Neutrophil (primary cell): ENCODE results near the gene MIGA1.
"Not testable (repeated sequence)": the region's sequence is repeated elsewhere in the genome, so short reads cannot be mapped to it uniquely, and the experiment has no call there.

Experiments
- H3K27ac ChIP-seq: fragments of 200-600 bp; sonication (generic); 2 replicates; pipeline ENCODE4 v1.5.1; 2016; ENCODE audit warnings: mild to moderate bottlenecking, moderate library complexity
- H3K27me3 ChIP-seq: fragments of 200-600 bp; sonication (generic); 2 replicates; pipeline ENCODE4 v1.6.0; 2016; ENCODE audit warnings: mild to moderate bottlenecking
- H3K36me3 ChIP-seq: fragments of 200-600 bp; sonication (generic); 2 replicates; pipeline ENCODE4 v1.5.1; 2017
- H3K4me1 ChIP-seq, 2 experiments: fragments of 200-600 bp in 1 of 2; sonication (generic) in 1 of 2; 1 replicate in 1 of 2; 2 replicates in 1 of 2; pipeline versions ENCODE4 v1.5.1 to v1.6.1; 2013 to 2016; ENCODE audit warnings: low read depth in 1 of 2, low read length in 1 of 2, mild to moderate bottlenecking in 1 of 2, moderate library complexity in 1 of 2; ENCODE audit not compliant: control insufficient read depth in 1 of 2, insufficient read depth in 1 of 2
- H3K4me3 ChIP-seq, 2 experiments: fragments of 200-600 bp in 1 of 2; sonication (generic) in 1 of 2; 1 replicate in 1 of 2; 2 replicates in 1 of 2; pipeline ENCODE4 v1.5.1; 2013 to 2016; ENCODE audit warnings: low read depth in 1 of 2, low read length in 1 of 2, mild to moderate bottlenecking in 1 of 2, moderate library complexity in 1 of 2
- H3K9me3 ChIP-seq: fragments of 200-600 bp; sonication (generic); 2 replicates; pipeline ENCODE4 v1.5.1; 2016
- TF ChIP-seq, protein P1 (sequence below): fragments of 200-600 bp; sonication (generic); IDR thresholded peaks from 2 replicates; pipeline ENCODE4 v1.5.1; 2016; ENCODE audit warnings: antibody characterized with exemption

The MIGA1 gene

DNA sequence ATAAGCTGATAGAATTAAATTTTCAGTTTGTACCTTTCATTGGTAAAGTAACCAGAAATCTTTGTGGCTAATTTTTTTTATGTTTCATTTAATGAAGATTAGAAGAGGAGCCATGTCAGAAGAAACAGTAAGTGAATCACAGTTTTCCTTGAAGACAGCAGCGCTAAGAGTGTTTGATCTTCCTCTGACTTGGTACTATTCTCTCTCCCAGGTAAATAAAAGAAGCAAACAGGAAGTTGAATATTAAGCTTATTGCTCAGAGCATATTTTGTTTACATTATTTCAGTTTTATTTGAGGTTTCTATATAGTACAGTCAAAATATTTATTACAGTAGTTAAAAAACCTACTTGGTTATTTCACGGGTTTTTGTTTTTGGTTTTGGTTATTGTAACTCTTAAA is 3.7 kb downstream of the MIGA1 start:
- H3K36me3 ChIP-seq = peaks cover 24% of the 10 kb centered on the region
- H3K4me3 ChIP-seq = no peak overlapping the region
- H3K27me3 ChIP-seq = no peaks in the 10 kb centered on the region
- peaks cover 8% of the 10 kb centered on the region in 2 experiments for H3K4me1 ChIP-seq
- TF ChIP-seq, protein P1, sequence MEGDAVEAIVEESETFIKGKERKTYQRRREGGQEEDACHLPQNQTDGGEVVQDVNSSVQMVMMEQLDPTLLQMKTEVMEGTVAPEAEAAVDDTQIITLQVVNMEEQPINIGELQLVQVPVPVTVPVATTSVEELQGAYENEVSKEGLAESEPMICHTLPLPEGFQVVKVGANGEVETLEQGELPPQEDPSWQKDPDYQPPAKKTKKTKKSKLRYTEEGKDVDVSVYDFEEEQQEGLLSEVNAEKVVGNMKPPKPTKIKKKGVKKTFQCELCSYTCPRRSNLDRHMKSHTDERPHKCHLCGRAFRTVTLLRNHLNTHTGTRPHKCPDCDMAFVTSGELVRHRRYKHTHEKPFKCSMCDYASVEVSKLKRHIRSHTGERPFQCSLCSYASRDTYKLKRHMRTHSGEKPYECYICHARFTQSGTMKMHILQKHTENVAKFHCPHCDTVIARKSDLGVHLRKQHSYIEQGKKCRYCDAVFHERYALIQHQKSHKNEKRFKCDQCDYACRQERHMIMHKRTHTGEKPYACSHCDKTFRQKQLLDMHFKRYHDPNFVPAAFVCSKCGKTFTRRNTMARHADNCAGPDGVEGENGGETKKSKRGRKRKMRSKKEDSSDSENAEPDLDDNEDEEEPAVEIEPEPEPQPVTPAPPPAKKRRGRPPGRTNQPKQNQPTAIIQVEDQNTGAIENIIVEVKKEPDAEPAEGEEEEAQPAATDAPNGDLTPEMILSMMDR = no peak
- no peak overlapping the region for H3K27ac ChIP-seq
- H3K9me3 ChIP-seq = no peaks in the 10 kb centered on the region

DNA sequence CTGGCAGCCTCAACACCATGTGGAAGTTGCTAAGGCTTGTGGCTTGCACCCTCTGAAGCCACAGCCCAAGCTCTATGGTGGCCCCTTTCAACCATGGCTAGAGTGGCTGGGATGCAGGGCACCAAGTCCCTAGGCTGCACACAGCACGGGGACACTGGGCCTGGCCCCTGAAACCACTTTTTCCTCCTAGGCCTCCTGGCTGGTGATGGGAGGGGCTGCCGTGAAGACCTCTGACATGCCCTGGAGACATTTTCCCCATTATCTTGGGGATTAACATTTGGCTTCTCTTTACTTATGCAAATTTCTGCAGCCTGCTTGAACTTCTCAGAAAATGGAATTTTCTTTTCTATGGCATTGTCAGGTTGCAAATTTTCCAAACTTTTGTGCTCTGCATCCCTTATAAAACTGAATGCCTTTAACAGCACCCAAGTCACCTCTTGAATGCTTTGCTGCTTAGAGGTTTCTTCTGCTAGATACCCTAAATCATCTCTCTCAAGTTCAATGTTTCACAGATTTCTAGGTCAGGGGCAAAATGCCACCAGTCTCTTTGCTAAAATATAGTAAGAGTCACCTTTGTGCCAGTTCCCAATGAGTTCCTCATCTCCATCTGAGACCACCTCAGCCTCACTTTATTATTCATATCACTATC is 6.8 kb downstream of the MIGA1 start:
- not testable (repeated sequence) for H3K27me3 ChIP-seq, H3K4me1 ChIP-seq, H3K4me3 ChIP-seq, H3K9me3 ChIP-seq, H3K27ac ChIP-seq
- H3K36me3 ChIP-seq = peaks cover 35% of the 10 kb centered on the region

DNA sequence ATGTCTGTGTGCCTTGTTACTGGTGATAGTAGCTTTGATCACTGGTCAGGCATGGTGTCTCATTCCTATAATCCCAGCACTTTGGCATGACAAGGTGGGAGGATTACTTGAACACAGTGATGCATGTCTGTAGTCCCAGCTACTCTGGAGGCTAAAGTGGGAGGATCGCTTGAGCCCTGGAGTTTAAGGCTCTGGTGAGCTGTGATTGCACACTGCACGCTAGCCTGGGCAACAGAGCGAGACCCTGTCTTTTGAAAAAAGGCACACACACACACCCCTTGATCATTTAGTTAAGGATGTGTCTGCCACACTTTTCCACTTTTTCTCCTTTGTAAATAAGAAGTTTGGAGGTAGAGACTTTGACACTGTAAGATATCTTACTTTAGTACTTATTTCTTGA is 15.1 kb downstream of the MIGA1 start:
- no peaks in the 10 kb centered on the region for H3K27me3 ChIP-seq
- no peaks in the 10 kb centered on the region for H3K4me1 ChIP-seq
- no peak overlapping the region for H3K4me3 ChIP-seq
- H3K9me3 ChIP-seq = no peaks in the 10 kb centered on the region
- TF ChIP-seq, protein P1 = no peak
- no peak overlapping the region for H3K27ac ChIP-seq
- peaks cover 21% of the 10 kb centered on the region for H3K36me3 ChIP-seq

DNA sequence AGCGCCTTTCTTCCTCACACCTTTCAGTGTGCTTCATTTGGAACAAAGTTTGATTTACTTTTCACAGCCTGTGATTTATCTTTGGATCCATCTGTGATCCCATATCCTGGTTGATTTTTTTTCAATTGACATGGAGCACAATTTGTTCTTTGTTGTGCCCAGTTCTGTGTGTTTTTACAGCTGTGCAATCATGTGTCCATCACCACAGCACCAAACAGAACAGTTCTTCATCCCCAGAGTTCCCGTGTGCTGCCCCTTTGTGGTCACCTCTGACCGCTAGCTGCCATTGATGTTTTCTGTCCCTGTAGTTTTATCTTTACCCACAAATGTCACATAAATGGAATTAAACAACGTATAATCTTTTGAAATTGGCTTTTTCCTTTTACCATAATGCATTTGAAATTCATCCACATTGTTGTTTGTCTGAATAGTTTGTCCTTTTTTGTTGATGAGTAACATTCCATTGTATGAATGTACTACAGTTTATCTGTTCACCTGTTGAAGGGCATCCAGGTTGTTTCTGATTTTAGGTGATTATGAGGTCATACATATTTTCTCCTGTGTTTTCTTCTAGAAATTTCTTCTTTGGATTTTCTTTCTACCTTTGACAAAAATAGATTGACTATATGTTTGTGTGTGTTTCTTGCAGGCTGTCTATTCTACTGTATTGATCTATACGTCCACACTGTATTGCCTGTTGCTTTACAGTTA is 17.4 kb downstream of the MIGA1 start:
- Histone ChIP-seq H3K27me3 (no peaks in the 10 kb centered on the region), H3K9me3 (no peaks in the 10 kb centered on the region), H3K36me3 (peaks cover 17% of the 10 kb centered on the region), H3K4me3 (no peak overlapping the region), H3K27ac (no peak overlapping the region), H3K4me1 (no peaks in the 10 kb centered on the region)
- TF ChIP-seq, protein P1 = no peak

DNA sequence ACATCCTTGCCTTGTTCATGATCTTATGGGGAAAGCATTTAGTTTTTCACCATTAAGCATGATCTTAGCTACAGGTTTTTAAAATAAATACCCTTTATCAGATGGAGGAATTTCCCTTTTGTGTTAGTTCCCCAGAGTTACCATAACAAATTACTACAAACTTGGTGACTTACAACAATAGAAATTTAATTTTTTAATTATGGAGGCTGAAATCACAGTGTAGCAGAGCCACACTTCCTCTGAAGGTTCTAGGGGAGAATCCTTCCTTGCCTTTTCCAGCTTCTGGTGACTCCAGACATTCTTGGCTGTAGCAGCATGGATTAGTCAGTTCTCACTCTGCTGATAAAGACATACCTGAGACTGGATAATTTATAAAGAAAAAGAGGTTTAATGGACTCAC is 18.5 kb downstream of the MIGA1 start:
- TF ChIP-seq, protein P1 = no peak
- H3K4me1 ChIP-seq = no peaks in the 10 kb centered on the region
- no peak overlapping the region for H3K27ac ChIP-seq
- H3K4me3 ChIP-seq = no peak overlapping the region
- H3K27me3 ChIP-seq = no peaks in the 10 kb centered on the region
- H3K36me3 ChIP-seq = peaks cover 28% of the 10 kb centered on the region
- H3K9me3 ChIP-seq = no peaks in the 10 kb centered on the region

DNA sequence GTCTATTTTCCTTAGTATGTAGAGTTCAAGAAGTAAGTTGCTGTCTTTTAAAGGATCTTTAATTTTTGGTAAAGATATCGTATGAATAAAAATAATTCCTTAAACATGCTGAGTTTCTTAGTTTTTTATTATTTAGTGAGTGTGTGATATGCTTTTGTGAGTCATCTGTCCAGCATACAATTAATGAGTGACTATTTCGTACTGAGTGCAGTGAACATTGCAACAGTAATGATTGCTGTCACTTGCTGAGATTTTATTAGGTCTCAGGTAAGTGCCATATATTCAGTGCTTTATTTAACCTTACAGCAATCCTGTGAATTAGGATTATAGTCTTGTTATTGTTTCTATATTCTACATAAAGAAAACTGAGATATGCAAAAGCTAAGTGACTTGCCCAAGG is 22.6 kb downstream of the MIGA1 start:
- TF ChIP-seq, protein P1 = no peak
- Histone ChIP-seq H3K36me3 (peaks cover 37% of the 10 kb centered on the region), H3K4me3 (no peak overlapping the region), H3K4me1 (no peaks in the 10 kb centered on the region), H3K27ac (no peak overlapping the region), H3K27me3 (no peaks in the 10 kb centered on the region), H3K9me3 (no peaks in the 10 kb centered on the region)
